Activated T-cell treated with anti-CD3 and anti-CD28 coated beads for 48 hours (primary cell): ENCODE data around the gene INCA1.

ENCODE experiments used
- DNase-seq: peaks from one replicate; pipeline ENCODE4 v3.0.0-alpha.2; 2020; ENCODE audit warnings: low read depth

INCA1 gene

GRCh38 chr17:5011928-5012327, 14.6 kb upstream of the INCA1 start:
- peak; percentile 32 for DNase-seq

DNA sequence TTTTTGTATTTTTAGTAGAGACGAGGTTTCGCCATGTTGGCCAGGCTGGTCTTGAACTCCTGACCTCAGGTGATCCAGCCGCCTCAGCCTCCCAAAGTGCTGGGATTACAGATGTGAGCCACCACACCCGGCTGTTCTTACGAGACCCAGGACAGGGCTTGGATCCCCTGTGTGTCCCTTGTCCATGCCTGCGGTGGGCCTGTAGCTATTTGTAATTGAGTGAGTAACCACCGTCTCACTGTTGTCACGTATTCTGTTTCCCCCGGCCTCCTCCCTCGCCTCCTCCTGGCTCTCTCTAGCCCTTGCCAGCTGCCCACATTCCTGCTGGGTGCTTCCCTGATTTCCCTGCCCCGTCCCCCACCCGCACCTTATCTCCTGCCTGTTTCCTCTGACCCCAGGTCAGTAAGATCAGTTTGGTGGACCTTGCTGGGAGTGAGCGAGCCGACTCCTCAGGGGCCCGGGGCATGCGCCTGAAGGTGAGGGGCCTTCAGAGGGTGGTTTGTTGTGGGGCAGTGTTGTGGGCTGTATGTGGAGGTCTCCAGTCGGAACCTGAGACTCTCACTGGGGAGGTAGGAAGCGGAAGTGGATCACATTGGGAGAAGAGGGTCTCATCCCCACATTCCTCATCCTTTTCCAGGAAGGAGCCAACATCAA, 6.0 kb upstream of the INCA1 start:
- no peak for DNase-seq

DNA sequence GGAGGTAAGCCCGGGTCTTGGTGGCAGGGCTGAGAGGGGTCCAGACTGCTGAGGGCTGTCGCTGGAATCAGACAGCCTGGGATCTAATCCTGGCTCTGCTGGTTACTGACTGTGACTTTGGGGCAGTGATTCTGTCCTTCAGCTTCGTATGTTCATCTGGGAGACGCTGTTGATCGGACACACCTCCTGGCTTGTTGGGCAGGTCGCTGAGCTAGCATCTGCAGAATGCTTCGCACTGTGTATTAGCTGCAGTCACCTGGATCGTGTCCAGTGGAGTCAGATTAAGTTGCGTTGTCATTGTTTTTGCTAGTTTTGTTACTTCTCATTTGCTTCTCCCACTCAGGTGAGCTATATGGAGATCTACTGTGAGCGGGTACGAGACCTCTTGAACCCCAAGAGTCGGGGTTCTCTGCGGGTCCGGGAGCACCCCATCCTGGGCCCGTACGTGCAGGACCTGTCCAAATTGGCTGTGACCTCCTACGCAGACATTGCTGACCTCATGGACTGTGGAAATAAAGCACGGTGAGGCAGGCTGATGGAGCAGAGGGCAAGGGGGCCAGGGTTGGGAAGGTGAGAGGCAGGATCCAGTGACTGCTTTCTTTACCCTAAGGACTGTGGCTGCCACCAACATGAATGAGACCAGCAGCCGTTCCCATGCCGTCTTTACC, 4.9 kb upstream of the INCA1 start:
- no peak for DNase-seq

DNA sequence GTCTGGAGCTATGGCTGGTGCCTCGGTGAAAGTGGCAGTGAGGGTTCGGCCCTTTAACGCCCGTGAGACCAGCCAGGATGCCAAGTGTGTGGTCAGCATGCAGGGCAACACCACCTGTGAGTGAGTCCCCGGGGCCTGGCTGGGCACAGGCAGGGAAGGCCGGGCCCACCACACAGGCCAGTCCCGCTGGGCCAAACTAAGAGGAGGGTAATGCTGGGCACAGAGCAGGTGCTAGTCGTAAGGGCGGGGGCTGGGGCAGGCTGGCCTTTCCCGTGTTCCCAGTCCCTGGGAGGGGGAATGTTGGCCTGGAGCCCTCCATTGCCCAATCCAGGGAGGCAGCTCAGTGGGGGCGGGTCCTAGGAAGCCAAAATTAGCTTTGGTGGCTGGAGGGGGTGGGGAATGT, 2.9 kb upstream of the INCA1 start:
- no peak for DNase-seq

DNA sequence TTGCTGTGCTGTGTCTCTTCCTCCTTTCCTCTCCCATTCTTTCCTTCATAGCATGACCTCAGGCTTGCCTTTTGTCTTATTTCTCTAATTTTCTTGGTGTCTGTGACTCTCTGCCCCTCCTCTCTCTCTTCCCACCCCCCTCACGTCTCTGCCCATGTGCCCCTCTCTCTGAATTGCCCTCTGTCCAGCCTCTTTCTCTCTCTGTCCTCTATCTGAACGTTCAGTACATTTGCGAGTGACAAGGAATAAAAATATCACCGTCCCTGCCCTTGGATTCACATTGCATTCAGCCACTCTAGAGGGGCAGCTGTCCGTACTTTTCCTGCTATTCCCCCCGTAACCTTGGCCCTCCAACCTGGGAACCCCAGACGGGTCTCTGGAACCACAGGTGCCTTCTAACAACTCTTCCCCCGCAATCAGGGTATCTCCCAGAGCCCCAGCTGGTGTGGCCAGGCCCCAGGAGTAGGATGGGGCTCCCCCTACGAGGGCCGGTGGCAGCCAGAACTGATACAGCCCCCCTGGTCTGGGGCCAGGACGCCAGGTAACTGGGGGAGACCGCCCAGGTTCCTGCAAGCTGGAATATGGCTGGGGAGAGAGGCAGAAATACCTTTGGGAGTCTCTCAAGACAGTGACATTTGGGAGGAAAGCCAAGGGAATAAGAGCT, 2.2 kb upstream of the INCA1 start:
- DNase-seq, result no peak

GRCh38 chr17:4998732-4999429, 1.6 kb upstream of the INCA1 start:
- DNase-seq, result no peak

- DNase-seq, result no peak
Observed at GRCh38 chr17:4998027-4998731, 857 bp upstream of the INCA1 start.

DNA sequence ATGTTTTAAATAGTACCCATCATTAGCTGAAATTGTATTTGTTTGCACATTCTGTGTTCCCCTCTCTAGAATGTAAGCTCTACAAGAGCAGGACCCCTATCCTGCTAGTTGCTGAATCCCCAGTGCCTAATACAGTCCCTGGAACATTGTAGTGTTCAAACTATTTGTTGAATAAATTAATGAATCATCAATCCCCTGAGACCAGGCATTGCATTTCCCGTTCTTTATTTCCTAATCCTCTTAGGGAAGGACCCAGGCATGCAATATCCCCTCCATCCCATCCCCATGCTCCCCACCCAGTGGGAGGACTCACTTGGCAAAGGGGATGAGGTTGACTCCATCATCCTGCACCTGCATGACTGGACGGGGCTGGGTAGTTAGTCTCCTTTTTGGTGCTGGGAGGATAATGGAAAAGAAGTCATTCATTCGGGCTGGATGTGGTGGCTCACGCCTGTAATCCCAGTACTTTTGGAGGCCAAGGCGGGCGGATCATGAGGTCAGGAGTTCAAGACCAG, 3.2 kb downstream of the INCA1 start:
- DNase-seq, result no peak

GRCh38 chr17:4987767-4988567, 9.4 kb downstream of the INCA1 start:
- no peak for DNase-seq

- peak; percentile 84 for DNase-seq
Observed at GRCh38 chr17:4986951-4987766, 10.2 kb downstream of the INCA1 start, which contains the start of gene CAMTA2. CAMTA2 (minus strand) TSS chr17:4987675; CDS start chr17:4986222, 1,453 bp downstream.

GRCh38 chr17:4986403-4986802, 10.9 kb downstream of the INCA1 start:
- DNase-seq, result no peak

DNA sequence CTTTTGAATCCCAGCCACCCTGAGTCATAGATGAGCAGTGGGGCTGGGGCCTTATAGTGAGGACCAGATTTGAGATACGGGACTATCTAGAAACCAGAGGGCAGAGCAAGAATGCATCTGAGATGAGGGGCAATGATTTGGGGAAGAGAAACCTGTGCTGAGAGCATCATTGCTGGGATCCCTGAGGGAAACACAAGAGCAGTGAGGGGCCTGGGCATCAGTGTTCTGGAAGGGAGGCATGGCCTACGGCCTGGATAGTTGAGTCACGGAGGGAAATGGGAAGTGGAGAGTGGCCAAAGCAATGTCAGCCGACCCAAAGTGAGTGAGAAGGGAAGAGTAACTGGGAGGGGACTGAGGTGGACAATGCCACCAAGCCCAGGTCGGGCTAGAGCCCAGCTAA, 15.0 kb downstream of the INCA1 start:
- no peak for DNase-seq

DNA sequence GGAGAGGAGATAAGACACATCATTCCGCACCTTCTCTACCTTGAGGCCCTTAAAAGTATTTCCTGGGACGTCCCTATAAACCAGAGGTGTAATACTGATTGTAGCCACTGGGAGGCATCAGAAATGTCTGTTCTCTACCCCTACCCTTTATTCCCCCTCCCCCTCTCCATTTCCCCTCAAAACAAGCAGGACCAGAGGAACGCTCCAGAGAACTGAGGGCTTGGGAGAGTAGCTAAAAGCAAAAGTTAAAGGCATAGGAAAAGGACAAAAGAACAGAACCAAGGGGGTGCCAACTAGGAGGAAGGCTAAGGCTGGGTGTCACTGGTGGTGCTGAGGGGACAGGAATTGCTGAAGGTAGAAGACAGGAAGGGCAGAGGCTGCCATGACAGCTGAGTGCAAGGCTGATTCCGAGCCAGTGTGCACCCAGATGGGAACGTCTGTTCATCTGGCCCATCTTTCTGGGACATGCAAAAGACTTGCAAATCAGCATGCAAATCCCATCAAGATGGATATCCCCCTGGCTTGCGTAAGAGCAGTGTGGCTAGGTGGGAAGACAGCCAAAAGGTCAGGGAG, 16.6 kb downstream of the INCA1 start:
- DNase-seq, result no peak

DNA sequence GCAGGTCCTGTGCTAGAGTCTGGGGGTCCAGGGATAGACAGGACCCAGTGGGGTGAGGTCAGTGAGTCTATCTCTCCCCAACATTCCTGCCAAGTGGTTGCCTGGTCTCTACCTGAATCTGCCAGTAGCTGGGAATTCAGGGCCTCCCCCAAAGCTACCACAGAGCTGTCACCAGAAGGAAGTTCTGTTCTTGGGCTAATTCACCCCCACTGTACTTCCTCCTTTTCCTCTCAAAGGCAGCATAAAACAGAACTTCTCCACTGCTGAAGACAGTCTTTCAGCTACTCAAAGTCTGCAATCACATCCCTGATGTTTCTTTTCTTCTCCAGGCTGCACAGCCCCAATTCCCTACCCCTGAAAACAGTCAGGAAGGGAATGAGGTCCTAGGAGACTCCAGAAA, 18.6 kb downstream of the INCA1 start:
- DNase-seq, result no peak

GRCh38 chr17:4974115-4974670, 23.1 kb downstream of the INCA1 start:
- DNase-seq, result no peak

- no peak for DNase-seq
Observed at GRCh38 chr17:4973256-4974114, 23.8 kb downstream of the INCA1 start.

GRCh38 chr17:4972752-4973151, 24.6 kb downstream of the INCA1 start:
- DNase-seq, result no peak

DNA sequence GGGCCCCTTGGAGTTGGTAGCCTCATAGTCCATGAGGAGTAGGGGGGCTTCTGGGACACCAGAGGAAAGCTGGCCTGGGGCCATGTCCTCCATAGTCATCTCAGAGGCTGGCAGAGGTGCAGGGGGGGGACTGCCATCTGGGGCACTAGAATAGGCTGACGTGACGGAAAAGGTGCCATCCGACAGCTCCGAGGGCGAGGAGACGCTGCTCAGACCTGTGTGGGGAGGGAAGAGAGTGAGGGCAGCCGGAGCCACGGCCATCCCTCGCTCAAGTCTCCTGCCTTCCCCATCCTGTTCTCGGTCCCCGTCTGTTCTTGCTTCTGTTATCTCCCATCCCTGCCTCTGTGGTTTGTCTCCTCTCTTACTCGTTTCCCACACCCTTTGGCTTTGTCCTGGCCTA, 25.0 kb downstream of the INCA1 start:
- DNase-seq, result no peak
